ENCODE measurements around the gene CDKN2B-AS1. TPM values are rescaled to one million over a fixed set of nuclear protein-coding genes. Genes with fewer than 3 reads are reported as not detected.

The CDKN2B-AS1 gene
- total RNA-seq, 4 donors from 2014 or later: 0.38 to 0.56 TPM; not detected in 2

- no peaks in the 10 kb centered on the region for H3K27me3 ChIP-seq
- intact Hi-C loops (cut with DNase I): no loop called here
- H3K4me3 ChIP-seq (replicated peaks in 1 of 3): no peak overlapping the region
- H3K9me3 ChIP-seq: no peaks in the 10 kb centered on the region
- no peak for DNase-seq
- WGBS, 2 donors: 78 to 89% methylated on average over 4 of the region's 4 CpGs
- TF ChIP-seq, protein P1, sequence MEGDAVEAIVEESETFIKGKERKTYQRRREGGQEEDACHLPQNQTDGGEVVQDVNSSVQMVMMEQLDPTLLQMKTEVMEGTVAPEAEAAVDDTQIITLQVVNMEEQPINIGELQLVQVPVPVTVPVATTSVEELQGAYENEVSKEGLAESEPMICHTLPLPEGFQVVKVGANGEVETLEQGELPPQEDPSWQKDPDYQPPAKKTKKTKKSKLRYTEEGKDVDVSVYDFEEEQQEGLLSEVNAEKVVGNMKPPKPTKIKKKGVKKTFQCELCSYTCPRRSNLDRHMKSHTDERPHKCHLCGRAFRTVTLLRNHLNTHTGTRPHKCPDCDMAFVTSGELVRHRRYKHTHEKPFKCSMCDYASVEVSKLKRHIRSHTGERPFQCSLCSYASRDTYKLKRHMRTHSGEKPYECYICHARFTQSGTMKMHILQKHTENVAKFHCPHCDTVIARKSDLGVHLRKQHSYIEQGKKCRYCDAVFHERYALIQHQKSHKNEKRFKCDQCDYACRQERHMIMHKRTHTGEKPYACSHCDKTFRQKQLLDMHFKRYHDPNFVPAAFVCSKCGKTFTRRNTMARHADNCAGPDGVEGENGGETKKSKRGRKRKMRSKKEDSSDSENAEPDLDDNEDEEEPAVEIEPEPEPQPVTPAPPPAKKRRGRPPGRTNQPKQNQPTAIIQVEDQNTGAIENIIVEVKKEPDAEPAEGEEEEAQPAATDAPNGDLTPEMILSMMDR (IDR thresholded peaks at IDR 0.05): no peak
- no peak for TF ChIP-seq POLR2A (IDR thresholded peaks at IDR 0.05)
- no peak overlapping the region for H3K27ac ChIP-seq
- H3K36me3 ChIP-seq: no peaks in the 10 kb centered on the region
- H3K4me1 ChIP-seq: no peaks in the 10 kb centered on the region
Observed at GRCh38 chr9:22103685-22104575, 109.3 kb downstream of the CDKN2B-AS1 start.

DNA sequence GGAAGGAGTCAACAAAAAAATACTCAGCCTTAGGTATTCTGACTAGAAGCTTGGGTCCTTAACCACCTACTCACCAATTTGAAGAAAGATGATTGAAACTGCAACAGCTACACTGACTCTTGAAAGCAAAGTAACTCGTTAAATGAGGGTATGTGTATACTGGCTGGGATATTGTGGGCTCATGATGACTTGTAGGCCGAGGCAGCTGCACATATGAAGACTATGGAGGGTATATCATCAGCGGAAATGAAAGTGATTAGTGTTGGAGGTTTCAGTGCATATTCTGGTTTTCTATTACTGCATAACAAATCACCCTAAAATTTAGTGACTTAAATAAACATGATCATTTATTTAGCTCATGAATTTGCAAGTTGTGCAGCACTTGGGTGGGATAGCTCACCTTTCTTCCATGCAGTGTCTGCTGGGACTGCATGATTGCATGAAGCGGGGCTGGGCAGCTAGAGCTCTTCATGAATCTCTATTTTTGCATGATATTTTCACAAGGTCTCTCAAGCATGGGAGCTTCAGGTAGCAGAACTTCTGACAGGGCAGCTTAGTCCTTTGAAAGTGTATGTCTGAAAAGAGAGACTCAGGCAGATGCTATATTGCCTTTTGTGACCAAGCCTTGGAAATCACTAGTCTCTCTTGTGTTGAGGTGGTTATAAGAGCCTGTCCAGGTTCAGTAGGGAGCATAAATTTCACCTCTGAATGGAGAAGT lies 110.6 kb downstream of the CDKN2B-AS1 start:
- no peaks in the 10 kb centered on the region for H3K9me3 ChIP-seq
- no peaks in the 10 kb centered on the region for H3K36me3 ChIP-seq
- TF ChIP-seq, protein P1 (IDR thresholded peaks at IDR 0.05): no peak
- H3K27me3 ChIP-seq: no peaks in the 10 kb centered on the region
- no peaks in the 10 kb centered on the region for H3K4me1 ChIP-seq
- intact Hi-C loops (cut with DNase I): no loop called here
- WGBS, 2 donors: 86 to 95% methylated on average over 4 of the region's 4 CpGs
- H3K4me3 ChIP-seq (replicated peaks in 1 of 3): no peak overlapping the region
- no peak overlapping the region for H3K27ac ChIP-seq
- DNase-seq: no peak

- intact Hi-C loops (cut with DNase I): no loop called here
- no peak overlapping the region for H3K27ac ChIP-seq
- H3K4me1 ChIP-seq: no peaks in the 10 kb centered on the region
- H3K4me3 ChIP-seq (replicated peaks in 1 of 3): no peak overlapping the region
- no peak for TF ChIP-seq POLR2A (IDR thresholded peaks at IDR 0.05)
- TF ChIP-seq, protein P1 (IDR thresholded peaks at IDR 0.05): no peak
- H3K27me3 ChIP-seq: no peaks in the 10 kb centered on the region
- no peaks in the 10 kb centered on the region for H3K9me3 ChIP-seq
- no peaks in the 10 kb centered on the region for H3K36me3 ChIP-seq
- 55 to 56% methylated on average over 6 of the region's 6 CpGs for WGBS, 2 donors
- no peak for DNase-seq
Observed at GRCh38 chr9:22107202-22108045, 112.8 kb downstream of the CDKN2B-AS1 start.

- Histone ChIP-seq H3K9me3 (no peaks in the 10 kb centered on the region), H3K27ac (no peak overlapping the region), H3K4me1 (no peaks in the 10 kb centered on the region), H3K4me3 (replicated peaks in 1 of 3) (no peak overlapping the region), H3K36me3 (no peaks in the 10 kb centered on the region), H3K27me3 (no peaks in the 10 kb centered on the region)
- no peak for TF ChIP-seq POLR2A (IDR thresholded peaks at IDR 0.05)
- TF ChIP-seq, protein P1 (IDR thresholded peaks at IDR 0.05): no peak
- intact Hi-C loops (cut with DNase I): no loop called here
- DNase-seq: no peak
- WGBS, 2 donors: 75 to 77% methylated on average over 4 of the region's 4 CpGs
Observed at GRCh38 chr9:22108581-22109370, 114.2 kb downstream of the CDKN2B-AS1 start.
